ENCODE measurements around the gene IVNS1ABP. TPM values are rescaled to one million over a fixed set of nuclear protein-coding genes. Genes with fewer than 3 reads are reported as not detected.
A peak's percentile ranks its signal among the peaks of the same experiment; 100 is the strongest.

IVNS1ABP gene
- total and polyA plus RNA-seq, 2 of the 13 experiments (the other 11 are each of a cell fraction or from before 2014, with no cell fraction given): 49.1 to 51.7 TPM

DNA sequence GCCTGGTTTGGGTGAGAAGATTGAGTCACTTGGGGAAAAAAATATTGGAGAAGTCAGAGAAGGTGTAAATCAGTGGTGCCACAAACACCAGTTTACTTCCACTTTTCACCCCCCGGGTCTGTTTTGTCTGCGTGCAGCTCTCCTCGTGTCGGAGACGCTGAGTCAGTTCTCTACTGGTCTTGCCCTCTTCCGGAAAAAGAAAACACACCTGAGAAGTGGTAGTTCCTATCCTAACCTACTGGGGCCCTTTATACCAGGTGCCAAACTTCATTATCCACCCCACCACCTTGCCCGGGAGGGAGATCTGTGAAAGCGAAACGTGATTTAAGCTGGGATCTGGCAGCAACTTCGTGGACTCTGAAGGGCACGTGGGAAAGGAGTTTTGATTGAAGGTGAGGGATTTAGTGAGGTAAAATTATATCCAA lies 855 bp upstream of the IVNS1ABP start:
- DNase-seq (ENCODE audit: low spot score): no peak
- no peak for TF ChIP-seq ZNF234 (CRISPR knock-in tag; conservative IDR thresholded peaks at IDR 0.05)
- TF ChIP-seq, protein P1, sequence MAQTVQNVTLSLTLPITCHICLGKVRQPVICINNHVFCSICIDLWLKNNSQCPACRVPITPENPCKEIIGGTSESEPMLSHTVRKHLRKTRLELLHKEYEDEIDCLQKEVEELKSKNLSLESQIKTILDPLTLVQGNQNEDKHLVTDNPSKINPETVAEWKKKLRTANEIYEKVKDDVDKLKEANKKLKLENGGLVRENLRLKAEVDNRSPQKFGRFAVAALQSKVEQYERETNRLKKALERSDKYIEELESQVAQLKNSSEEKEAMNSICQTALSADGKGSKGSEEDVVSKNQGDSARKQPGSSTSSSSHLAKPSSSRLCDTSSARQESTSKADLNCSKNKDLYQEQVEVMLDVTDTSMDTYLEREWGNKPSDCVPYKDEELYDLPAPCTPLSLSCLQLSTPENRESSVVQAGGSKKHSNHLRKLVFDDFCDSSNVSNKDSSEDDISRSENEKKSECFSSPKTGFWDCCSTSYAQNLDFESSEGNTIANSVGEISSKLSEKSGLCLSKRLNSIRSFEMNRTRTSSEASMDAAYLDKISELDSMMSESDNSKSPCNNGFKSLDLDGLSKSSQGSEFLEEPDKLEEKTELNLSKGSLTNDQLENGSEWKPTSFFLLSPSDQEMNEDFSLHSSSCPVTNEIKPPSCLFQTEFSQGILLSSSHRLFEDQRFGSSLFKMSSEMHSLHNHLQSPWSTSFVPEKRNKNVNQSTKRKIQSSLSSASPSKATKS (CRISPR knock-in tag; IDR thresholded peaks at IDR 0.05): 0 out of 2 replicates have a peak, but pooled peaks have one; percentile 0
- 0 out of 2 replicates have a peak, but pooled peaks have one; percentile 59 for TF ChIP-seq ZNF317 (CRISPR knock-in tag; IDR thresholded peaks at IDR 0.05)
- ATAC-seq: no peak
- H3K9me3 ChIP-seq (ENCODE audit: low read length): no peaks in the 10 kb centered on the region
- H2AFZ ChIP-seq (ENCODE audit: low read length): no peak overlapping the region
- in situ Hi-C loops (cut with HindIII; ENCODE audit: extremely low pct_ligation_motif_present, low pct_unique_long_range_greater_than_20kb) (loop anchor here (10.0 kb wide), 1 partner anchor 367 kb away; no protein-coding TSS in a partner anchor), intact Hi-C loops (cut with micrococcal nuclease; ENCODE audit: unreplicated experiment) (loop anchor here (2.0 to 5.0 kb wide), 3 partner anchors 161 to 364 kb away; partner anchors contain the start of genes SWT1 and TRMT1L)
- 92% methylated on average over 11 of the region's 11 CpGs for WGBS (ENCODE audit: low lambda C conversion rate)
- H3K36me3 ChIP-seq (replicated peaks in 1 of 2; ENCODE audit: control insufficient read depth in 1 of 2, insufficient read depth in 2 of 2, low read length in 2 of 2): no peaks in the 10 kb centered on the region
- POLR2A ChIA-PET: interaction anchor here (1.5 to 2.5 kb wide), 3 partner anchors 20 to 160 kb away, joined by 6 to 13 read pairs (median 7); partner anchors contain the start of gene SWT1
- peak overlapping the region; percentile 57 to 84 (median 83) for H3K4me3 ChIP-seq (replicated peaks in 1 of 3; ENCODE audit: insufficient read depth in 1 of 3, low read depth in 2 of 3, low read length in 3 of 3)
- peaks cover 43% of the 10 kb centered on the region for H3K4me1 ChIP-seq (ENCODE audit: insufficient read depth, low read length)
- peak overlapping the region; percentile 92 for H3K27ac ChIP-seq (ENCODE audit: extremely low read length, insufficient read depth, low read length)
- no peak for FAIRE-seq
- peaks cover 43% of the 10 kb centered on the region for H3K79me2 ChIP-seq (ENCODE audit: insufficient read depth, low read length)
- H3K27me3 ChIP-seq (ENCODE audit: control insufficient read depth in 1 of 2, insufficient read depth in 2 of 2, low read length in 2 of 2): no peaks in the 10 kb centered on the region
- H3K9ac ChIP-seq (ENCODE audit: insufficient read depth, low read depth, low read length): peak overlapping the region; percentile 72
- BruUV-seq (replicated peaks): no TSS peak
- H3K4me2 ChIP-seq (ENCODE audit: low read depth, low read length): peak overlapping the region; percentile 92
- CTCF ChIA-PET (ENCODE audit: low intra/inter-chr PET ratio, low total read pairs): no interaction called here
- H4K20me1 ChIP-seq (ENCODE audit: insufficient read depth, low read length): peaks cover 24% of the 10 kb centered on the region

Measured in HepG2 (cell line).